Activated T-cell treated with anti-CD3 and anti-CD28 coated beads for 48 hours (primary cell): ENCODE results near the gene RPGRIP1L.

ENCODE experiments used
- DNase-seq: peaks from one replicate; pipeline ENCODE4 v3.0.0-alpha.2; 2020; ENCODE audit warnings: low read depth

RPGRIP1L gene

DNA sequence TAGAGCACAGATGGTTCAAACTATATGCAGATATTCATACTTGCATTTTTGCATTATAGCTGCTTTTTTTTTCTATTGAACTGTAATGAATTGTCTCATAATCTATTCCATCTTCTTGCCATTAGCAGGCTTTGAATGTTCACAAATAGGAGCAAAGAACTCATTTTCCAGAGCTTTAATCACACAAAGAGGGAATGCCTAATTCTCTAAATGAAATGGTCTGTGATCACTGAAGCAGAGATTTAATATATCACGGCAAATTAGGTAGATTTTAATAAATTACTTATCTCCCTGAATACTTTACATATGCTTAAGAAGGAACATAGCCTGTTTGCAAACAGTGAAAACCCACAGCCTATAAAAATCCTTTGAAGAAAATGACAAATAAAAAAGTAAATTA, 103.0 kb downstream of the RPGRIP1L start:
- no peak for DNase-seq

DNA sequence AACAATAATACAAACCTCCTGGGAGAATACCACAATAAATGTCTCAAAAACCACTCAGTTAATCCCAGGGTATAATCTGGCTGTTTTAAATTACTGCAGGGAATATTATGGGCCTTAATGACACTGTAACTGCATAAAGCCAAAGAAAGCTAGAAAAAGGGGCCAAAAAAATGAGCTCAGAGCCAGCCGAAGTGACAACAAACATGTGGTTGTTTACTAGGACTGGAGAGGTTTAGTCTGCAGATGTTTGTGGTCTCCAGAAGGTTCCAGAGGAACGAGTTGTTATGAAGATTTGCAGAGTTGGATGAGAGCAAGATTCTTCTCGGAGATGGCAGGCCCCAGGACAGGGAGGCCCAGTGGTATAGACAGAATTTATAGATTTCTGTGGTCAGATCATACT, 103.5 kb downstream of the RPGRIP1L start:
- DNase-seq, result no peak

DNA sequence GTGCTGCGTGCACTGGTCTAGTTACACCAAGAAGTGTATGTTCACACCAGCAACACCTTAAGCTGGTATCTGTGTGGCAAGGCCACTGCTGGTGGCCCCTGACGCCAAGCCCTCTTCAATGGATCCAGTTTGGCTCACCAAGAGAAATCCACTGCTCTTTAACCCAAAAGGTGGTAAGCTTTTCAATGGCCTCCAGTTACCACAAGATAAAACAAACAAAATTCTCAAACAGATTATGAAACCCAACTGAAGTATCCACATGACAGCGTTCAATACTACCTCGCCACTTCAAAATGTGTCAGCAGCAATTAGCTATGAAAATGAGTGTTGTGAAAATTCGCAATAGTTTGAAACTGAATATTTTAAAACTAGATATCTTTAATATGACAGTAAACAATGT, 104.1 kb downstream of the RPGRIP1L start:
- no peak for DNase-seq

DNA sequence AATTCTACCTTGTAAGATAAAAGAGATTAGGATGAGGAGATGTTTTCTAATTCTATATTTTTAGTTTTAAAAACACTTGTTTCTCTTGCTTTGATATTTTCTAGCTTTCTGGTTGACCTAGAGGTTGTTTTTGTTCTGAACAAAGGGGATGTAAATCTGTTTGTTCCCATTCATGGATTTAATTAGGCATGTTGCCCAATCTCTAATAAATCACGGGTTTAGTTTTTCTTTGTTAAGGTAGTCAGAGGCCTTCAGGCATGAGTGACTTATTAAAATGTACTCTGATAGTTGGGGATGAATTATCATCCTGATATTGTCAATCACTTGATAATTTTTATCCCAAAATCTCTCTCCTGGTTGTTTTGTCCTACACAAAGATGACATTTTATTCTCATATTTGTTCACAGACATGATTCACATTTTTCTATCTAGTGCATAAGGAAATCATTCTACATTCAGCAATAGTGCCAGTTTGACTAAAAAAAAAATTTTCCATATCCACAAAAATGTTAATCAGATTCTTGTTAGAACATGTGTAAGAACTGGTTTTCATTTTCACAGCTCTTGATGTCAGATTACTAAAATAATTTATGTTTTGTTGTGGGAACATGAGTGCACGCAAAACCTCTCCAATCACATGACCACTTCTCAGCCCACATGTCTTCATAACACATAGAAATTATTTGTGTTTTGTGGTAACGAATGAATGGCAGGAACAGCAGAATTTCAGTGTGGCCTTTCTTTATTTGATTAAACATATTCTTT, 105.0 kb downstream of the RPGRIP1L start:
- DNase-seq, result no peak

DNA sequence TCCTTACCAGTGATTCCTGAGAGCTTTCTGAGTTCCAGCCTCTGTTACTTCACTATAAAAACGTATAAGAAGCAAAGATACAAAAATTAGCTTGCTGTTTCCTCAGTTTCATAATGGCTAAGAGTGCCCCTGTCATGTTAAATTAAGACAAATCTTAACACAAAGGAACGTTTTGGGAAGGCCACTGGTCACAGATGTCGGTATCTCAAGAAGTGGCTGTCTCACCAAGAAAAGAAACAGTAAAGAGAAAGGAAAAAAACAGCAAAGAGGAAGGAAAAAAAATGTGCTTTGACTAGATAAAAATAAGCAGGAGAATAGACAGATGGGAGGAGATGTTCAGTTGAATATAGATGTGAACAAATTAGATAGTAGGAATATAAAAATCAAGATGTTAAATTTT, 105.9 kb downstream of the RPGRIP1L start:
- no peak for DNase-seq

DNA sequence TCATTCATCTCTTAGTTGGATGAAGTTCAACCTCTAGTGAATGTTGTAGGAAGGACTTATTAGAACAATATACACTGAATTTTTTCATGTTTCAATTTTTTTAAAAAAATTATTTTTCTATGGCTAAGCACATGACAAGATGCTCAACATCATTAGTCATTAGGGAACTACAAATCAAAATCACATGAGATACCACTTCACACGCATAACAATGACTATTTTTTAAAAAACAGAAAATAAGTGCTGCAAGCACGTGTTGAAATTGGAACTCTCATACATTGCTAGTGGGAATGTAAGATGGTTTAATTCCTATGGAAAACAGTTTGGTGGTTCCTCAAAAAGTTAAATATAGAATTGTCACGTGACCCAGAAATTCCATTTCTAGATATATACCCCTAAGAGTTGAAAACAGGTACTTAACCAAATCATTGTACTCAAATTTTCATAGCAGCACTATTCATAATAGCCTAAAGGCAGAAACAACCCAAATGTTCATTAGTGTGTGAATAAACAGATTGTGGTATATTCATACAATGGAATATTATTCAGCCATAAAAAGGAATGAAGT, 115.5 kb downstream of the RPGRIP1L start:
- no peak for DNase-seq

DNA sequence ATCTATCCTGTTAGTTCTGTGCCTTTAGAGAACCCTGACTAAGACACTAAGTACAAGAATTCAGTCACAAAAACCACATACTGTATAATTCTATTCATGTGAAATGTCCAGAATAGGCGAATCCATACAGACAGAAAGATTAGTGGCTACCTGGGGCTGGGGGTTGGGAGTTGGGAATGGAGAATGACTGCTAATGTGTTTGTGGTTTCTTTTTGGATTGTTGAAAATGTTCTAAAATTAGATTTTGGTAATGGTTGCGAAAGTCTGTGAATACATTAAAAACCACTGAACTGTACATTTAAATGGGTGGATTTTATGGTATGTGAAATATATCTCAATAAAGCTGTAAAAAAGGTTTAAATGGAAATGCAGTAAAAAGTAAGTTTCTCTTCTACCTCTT, 120.3 kb downstream of the RPGRIP1L start:
- no peak for DNase-seq

DNA sequence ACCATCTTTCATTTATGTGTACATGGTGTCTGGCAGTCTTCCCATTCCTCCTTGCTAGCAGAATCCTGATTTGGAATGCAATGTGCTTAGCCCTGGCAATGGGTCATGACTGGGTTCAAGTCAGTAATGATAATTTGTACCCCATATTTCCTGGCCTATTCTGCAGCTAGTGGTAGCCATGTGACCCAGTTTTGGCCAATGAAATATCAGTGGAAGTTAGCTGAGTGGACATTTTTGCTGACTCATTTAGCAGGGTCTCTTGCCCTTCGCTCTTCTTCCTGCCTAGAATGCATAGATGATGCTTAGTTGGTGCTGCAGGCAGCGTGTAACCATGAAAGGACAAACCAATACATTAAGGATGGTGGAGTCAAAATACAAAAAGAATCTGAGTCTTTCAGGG, 121.9 kb downstream of the RPGRIP1L start:
- no peak for DNase-seq

DNA sequence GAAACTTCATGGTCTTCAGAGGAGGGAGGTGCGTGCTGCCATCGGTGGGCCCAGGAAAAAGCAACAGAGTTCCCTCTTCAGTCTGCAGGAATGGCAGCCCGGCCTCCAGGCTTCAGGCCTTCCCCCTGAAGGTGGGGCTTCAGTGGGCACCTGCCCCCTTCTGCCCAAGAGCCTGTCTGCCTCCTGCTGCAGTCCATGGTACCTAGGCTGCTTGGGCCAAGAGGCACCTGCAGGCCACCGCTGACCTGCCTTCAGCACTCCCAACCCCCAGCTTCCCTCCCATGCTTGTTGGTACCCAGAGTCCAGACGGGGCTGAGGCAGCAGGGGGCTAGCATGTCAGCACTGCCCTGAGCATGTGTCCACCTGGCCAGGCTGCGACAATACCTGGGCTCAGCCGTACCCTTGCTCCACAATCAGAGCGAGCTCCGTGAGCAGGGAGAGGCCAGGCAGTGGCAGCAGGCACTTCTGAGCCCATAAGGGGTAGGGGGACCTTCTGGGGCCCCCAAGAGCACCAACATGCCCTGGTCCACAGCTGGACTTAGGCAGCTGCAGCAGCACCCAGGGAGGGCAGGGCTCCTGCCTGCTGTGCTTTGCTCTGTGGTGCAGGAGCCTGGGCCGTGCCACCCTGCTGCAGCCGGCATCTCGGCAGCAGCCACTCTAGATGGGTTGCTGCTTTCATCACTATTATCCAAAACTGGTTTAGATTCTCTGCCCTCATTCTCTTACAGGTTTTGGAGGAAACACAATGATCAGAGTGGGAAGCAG, 123.4 kb downstream of the RPGRIP1L start:
- no peak for DNase-seq

DNA sequence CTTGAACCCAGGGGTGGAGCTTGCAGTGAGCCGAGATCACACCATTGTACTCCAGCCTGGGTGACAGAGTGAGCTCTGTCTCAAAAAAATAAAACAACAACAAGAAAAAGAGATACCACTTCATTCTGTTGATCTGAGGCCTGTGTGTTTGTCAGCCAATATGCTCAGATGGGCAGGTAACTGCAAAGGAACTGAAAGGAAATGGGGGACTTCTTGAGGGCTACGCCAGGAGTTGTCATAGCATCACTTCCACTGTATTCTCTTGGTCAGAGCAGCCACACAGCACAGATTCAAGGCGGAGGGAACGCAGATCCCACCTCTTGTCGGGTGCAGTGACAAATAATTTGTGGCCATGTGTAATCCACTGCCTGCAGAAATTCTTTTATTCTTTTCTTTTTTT, 126.8 kb downstream of the RPGRIP1L start:
- no peak for DNase-seq

DNA sequence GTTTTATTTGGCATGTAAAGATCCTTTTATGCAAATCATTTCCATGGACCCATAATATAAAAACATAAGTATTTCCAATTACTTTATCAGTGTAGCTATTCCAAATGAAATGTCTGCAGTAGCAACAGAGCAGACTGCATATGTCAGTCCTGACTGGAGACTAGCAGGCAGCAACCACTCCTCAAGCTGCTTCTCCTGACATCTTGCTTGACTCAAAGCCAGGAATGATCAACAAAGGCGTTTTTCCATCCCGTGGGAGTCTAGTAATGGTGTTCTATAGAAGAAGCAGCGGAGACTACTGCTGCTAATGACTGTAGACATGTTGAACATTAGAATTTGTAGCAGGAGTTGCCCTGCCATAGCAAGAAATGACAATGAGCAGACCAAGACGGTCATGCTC, 127.4 kb downstream of the RPGRIP1L start:
- no peak for DNase-seq

DNA sequence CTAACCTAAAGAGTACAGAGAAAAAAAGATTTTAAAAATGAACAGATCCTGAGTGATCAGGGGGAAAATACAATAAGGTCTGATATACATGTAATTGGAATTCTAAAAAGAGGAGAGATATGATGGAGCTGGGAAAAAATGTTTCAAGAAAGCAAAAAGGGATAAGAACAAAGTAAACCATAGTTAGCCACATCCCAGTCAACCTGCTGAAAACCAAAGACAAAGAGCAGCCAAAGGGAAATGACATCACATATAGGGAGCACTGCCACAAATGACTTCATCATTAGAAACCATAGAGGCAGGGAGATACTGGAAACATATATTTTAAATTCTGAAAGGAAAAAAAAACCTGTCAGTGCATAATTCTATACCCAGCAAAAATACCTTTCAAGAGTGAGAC, 131.9 kb downstream of the RPGRIP1L start:
- DNase-seq, result no peak

DNA sequence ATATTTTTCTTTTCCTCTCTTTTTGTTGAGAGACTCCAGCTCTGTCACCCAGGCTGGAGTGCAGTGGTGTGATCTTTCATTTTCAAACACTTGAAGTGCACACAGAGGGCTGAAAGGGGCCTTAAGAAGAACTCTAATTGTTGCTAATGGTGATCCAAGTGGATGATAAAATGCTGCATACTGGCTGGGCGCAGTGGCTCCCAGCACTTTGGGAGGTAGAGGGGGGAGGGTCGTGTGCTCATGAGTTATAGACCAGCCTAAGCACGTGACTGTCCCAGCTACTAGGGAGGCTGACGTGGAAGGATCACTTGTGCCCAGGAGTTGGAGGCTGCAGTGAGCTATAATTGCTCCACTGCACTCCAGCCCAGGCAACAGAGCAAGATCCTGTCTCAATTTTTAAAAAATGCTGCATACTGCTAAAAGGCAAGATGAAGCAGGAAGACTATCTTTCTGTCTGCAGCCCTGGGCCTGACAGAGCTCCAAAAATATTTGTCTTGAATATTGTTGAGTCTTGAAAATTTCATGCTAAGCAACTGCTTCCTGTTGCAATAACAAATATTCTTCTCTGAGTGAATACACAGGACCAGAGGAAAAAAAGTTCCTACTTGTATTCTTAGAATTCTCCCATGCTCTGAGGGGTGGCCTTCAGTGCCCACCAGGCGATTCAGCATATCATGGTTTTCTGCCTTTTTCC, 137.0 kb downstream of the RPGRIP1L start:
- DNase-seq, result no peak

DNA sequence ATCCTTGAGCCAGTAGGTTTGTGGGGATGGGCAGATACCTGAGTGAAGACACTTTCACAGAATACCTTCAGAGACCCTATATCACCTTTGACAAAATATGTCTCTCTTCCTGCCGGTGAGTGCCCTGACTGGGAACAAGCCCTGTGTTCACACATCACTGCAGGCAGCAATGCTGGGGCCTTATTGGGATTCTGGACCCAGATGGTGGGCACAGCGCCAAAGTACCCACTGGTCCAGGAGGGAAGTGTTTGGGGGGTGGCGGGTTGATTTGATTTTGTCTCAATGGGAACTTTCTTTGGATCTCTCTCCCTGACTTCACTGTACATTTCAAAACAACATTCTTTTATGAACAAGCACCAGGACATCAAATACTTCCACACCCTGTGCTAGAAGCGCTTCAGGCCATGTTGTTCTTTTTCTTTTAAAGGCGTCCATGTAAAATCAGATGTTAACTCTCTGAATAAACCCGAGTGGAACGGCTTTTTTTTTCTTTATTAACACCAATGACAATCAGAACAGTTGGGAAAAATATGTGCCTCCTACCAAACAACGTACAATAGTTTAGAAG, 138.3 kb downstream of the RPGRIP1L start:
- DNase-seq, result no peak

DNA sequence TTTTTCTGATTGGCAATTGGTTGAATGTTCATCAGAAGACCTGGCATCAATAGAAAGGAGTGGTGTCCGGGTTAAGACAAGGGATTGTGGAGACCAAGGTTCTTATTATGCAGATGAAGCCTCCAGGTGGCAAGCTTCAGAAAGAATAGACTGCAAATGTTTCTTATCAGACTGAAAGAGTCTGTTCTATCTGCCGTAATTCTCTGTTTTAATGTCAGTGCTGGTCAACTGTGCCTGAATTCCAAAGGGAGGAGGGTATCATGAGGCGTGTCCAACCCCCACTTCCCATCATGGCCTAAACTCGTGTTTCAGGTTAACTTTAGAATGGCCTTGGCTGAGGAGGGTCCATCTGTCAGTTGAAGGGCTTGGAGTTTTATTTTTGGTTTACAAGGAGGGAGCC, 140.2 kb downstream of the RPGRIP1L start:
- DNase-seq, result no peak

DNA sequence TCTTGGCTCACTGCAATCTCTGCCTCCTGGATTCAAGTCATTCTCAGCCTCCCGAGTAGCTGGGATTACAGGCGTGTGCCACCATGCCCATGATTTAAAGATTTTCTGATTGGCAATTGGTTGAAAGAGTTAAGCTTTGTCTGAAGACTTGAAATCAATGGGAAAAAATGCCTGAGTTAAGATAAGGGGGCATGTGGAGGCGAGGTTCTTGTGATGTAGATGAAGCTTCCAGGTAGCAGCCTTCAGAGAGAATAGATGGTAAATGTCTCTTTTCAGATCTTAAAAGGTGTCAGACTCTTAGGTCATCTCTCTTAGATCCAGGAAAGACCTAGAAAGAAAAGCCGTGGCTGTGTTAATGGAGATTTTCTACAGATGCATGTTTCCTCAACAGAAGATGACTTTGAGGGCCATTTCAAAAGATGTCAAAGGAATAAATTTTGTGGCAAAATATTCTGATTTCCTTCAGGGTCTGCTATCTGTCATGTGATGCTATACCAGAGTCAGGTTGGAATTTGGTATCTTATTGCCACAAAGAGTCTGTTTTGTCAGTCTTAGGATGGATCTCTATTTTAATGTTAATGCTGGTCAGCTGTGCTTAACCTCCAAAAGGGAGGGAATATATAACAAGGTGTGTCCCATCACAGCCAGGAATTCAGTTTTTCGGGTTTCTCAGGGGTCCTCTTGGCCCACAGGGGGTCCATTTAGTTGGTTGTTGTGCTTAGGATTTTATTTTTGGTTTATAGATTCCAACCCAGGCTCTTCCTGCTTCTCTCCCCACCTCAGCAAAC, 142.4 kb downstream of the RPGRIP1L start:
- DNase-seq, result no peak

DNA sequence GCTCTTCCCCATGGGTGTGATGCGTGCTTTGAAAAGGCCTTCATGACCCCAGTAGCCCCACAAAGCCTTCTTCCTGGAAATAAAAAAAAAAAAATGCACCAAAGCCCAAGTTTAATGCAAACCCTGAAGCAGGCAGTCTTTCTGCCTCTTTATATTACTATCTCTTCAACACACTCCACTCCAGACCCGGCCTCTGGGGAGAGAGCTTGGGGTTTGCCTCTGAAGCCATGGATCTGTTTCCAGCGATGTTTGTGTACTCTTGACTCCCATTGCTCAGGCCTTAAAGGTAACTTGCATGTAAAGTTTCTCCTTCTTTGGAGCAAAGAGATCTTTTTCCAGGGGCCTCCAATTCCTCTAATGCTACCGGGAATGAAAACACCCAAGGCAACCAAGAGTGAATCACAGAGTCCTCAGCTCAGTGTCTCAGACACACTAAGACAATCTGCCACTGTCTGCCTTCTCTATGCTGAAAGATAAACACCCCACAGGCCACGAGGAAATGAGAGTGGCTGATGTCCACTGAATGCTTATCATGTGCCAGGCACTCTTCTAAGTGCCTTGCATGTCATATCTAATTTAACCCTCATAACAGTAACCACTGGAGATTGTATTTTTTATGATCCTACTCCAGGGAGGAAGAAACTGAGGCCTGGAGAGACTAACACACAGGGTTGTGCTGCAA, 144.2 kb downstream of the RPGRIP1L start:
- DNase-seq, result no peak

DNA sequence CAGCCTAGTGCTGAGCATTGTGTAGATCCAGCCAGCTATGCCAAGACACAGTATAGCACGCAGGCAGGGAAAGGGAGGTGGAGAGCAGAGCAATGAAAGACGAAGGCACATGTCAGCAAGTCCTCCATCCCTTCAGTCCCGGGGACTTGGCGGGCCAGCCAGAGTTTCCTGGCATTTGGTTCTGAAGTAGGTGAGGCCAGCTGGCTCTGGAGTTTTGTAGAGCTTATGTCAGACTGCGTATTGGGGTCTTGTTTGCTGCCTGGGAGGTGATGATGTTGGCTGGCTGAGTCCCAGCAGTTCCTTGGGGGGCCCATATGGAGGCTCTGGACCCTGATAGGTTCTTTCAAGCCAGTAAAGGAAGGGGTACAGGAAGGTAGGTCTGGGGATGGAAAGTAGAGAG, 144.9 kb downstream of the RPGRIP1L start:
- DNase-seq, result no peak

DNA sequence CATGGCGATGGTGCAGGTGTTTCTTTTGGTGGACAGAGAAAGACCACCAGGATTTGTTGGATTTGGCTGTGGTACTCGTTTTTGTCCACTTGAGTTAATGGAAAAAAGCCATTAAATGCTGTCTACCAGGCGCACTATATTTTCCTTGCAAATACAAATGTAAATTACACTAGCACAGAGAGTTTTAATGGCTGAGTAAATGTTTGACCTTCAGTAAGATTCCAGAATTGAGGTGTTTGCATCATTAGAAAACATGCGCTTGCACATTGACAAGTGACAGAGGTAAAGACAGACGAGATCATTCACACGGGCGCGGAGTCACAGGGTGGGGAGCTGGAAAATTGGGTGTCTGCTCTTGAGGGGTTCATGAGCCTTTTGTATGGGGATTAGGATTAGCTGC, 147.1 kb downstream of the RPGRIP1L start:
- no peak for DNase-seq

DNA sequence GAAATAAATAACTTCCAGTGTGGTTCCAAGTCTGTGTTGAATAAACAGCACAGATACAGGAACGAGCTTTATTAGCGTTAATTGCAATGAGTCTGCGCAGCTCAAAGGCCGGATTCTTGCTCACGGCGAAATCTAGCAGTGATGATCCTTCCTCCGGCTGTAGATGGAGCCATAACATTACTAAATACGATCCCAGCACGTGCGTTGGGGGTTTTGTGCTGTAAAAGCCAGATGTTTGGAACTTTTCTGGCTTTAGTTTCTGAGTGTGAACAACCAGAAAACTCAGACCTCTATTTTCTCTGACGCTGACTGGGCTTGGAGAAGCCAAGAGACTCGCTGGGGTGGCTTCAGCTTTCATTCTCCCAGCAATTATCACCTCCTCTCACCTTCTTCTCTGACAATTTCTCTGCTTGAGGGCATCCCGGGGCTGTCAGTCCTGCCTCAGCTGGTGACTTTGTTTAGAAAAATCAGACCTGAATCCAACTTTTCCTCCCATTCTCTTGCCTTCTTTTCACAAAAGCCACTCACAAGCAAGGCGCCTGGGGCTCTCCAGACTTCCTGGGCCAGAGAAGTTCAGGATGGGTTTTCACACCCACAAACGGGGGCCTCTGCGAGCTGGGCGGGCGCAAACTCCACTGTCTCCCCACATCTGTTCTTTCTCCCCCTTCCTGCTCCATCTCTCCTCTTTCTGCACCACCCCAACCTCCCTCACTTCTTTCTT, 153.5 kb downstream of the RPGRIP1L start:
- DNase-seq, result peak; percentile 29
